CD1c-positive myeloid dendritic cell (primary cell): Measurements from ENCODE around the gene PHYHD1.
"Not testable (repeated sequence)": the region's sequence is repeated elsewhere in the genome, so short reads cannot be mapped to it uniquely, and the experiment has no call there.

Source experiments
- DNase-seq: peaks from one replicate; pipeline ENCODE4 v3.0.0-alpha.2; 2016; ENCODE audit errors: extremely low spot score

Gene PHYHD1

DNA sequence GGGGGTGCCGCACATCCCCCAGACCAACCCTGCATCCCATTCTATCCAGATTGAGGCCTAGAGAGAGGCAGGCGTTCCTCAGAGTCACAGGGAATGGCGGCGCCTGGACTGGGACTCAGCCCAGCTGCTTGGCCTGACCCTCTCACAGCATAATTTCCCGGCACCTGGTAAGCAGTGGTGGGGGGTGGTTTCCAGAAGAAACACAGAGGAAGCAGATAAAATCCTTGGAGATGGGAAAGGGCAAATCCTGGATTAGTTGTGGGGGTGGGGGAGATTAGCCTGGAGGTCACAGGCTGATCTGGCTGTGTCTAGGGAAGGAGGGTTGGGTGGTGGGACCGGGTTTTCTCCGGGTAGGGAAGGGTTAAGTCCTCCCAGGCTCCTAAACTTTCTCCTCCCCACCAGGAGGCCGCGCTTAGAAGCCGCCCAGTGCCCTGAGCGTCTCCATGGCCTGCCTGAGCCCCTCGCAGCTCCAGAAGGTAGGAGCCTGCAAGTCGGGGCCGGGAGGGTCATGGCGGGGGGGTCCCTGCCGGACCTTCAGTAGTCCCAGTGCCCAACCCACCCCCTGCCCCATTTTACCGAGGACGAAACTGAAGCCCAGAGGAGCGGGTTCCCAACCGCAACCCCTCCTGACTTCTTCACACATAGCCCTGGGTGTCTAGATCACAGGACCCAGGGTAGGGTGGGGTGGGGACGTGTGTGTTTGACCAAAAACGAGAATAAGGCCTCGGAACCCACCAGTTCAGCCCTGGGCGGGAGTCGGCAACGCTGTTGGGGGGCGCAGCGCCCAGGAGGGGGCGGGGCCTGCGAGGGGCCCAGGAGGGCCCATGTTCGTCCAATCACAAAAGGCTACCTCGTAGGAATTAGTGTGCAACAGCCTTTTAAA, 1.3 kb downstream of the PHYHD1 start:
- DNase-seq, result no peak

DNA sequence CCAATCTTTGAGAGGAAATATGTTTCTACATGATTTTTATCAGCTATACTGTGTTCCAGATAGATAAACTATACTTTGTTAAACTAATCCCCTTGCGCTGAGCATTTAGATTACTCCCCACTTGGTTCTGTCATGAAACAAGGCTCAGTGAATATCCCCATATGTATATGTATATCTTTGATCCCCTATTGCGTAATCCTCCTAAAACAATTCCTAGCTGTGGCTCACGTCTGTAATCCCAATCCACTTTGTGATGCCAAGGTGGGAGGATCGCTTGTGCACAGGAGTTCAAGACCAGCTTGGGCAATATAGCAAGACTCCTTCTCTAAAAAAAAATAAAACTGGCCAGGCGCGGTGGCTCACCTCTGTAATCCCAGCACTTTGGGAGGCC, 2.7 kb downstream of the PHYHD1 start:
- DNase-seq, result no peak

DNA sequence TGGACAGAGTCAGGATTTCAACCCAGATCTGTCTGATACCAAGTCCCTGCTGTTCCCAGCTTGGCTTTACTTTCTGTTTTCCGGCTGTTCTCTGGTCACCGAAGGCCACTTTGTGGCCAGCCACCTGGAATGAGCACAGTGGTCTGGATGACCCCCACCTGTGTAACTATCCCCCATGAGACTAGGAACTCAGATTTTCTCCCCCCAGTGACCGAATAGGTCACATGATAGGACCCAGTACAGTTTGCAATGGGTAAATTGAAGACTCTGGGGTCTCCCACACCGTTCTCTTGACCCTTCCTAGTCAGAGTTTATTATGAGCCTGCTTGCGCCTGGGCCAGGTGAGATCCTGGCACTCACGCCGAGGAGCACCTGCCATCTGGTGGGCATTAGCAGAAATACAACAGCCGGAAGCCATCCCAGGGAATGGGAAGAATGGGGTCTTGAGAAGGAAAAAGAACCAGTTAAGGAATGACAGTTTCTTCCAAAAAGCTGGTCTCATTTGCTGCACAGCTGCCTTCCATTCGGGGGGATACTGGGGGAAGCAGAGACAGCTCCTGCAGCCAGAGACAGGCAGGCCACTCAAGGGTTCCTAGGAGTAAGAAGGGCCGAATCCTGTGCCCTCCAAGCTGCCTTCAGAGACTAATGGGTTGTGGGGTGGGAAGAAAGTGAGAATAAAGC, 7.1 kb downstream of the PHYHD1 start:
- DNase-seq, result peak; percentile 47

DNA sequence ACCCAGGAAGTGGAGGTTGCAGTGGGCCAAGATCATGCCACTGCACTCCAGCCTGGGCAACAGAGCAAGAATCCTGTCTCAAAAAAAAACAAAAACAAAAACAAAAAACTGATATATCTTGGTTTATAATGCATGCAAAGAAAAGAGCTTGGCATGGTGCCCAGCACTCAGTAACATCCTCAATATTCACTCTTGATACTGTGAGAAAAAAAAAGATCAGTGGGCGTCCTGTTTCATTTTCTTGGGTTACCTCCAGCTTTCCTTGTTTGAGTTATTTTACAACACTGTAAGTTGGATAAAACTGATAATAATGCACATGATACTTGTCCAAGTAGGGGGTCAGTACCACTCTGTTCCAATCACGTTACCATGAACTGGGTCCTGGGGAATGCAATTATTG, 7.8 kb downstream of the PHYHD1 start:
- DNase-seq, result peak; percentile 22

DNA sequence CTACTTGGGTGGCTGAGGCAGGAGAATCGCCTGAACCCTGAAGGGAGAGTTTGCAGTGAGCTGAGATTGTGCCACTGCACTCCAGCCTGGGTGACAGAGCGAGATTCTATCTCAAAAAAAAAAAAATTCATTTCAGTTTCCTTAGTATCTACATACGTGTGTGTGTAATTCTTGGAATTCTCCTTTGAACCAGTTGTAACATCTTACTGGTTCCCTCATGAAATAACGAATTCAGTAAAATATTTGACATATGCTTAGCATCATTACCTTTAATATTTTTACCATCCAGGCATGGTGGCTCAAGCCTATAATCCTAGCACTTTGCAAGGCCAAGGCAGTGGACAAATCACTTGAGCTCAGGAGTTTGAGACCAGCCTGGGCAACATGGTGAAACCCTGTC, 8.8 kb downstream of the PHYHD1 start:
- no peak for DNase-seq

DNA sequence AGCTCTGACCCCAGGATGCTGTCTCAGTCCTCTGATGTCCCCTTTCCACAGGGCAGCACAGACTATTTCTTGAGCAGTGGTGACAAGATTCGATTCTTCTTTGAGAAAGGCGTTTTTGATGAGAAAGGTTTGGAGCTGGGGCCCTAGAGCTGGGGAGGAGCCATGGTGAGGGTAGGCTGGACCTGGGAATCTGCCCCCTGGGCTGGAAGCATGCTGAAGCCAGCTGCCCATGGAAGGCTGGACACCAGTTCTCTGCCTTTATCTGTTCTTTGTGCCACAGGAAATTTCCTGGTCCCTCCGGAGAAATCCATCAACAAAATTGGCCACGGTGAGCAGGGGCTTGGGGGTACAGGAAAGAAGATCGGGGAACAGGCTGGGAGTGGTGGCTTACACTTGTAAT, 12.9 kb downstream of the PHYHD1 start:
- DNase-seq, result no peak

DNA sequence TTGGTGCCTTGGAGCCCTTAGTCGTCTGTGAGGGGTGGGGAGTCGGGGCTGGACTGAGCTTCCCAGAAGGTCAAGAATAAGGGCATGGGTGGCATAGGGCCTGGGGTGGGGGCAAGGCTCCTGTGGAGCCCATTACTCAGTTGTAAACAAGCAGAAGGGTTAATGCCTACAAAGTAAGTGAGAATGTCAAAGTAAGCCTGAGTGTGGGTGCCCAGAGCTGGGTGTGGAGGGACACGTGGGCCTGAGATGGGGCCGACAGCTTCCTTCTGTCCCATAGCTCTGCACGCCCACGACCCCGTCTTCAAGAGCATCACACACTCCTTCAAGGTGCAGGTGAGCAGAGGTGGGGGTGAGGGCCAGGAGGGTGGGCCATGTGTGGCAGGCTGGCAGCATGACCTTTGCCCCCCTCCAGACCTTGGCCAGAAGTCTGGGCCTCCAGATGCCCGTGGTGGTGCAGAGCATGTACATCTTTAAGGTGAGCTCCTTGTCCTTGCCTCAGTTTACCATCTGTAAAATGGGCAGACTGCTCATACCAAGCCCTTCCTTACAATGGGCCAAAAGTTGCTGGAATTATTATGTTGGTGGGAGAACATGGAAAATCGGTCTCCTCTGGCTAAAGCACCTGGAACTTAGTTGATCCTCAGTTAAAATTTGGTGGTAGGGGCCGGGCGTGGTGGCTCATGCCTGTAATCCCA, 15.5 kb downstream of the PHYHD1 start:
- no peak for DNase-seq

DNA sequence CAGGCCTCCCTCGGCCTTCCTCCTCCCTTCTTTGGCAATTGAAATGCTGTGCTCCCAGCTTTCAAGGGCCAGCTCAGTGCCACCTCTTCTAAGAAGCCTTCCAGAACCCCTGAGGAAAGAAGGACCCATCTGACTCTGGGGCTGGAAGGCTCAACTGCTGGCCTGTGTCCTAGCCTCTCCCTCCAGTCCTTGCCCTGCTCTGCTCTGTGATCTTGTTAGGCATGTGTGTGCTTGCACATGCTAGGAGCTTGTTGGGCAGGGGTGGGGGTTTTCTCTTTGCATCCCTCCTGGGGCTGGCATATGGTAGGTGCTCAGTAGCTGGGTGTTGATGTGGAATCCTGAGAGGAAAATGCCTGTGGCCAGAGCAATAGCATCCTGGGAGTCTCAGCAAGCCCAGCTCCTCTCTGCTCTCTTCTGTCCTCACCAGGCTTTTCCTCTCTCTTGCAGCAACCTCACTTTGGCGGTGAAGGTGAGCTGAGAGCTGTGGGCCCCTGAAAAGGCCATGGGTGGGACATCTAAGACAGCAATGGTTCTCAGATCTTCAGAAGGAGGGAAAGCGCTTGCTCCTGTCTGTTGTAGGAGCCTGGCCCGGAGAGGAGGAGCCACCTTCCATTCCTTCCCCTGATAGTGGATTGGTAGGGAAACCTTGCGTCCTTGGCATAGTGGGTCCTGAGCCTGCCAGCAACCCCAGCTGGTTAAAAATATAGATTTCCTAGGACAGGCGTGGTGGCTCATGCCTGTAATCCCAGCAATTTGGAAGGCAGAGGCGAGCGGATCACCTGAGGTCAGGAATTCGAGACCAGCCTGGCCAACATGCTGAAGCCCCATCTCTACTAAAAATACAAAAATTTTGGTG, 16.8 kb downstream of the PHYHD1 start:
- DNase-seq, result no peak

DNA sequence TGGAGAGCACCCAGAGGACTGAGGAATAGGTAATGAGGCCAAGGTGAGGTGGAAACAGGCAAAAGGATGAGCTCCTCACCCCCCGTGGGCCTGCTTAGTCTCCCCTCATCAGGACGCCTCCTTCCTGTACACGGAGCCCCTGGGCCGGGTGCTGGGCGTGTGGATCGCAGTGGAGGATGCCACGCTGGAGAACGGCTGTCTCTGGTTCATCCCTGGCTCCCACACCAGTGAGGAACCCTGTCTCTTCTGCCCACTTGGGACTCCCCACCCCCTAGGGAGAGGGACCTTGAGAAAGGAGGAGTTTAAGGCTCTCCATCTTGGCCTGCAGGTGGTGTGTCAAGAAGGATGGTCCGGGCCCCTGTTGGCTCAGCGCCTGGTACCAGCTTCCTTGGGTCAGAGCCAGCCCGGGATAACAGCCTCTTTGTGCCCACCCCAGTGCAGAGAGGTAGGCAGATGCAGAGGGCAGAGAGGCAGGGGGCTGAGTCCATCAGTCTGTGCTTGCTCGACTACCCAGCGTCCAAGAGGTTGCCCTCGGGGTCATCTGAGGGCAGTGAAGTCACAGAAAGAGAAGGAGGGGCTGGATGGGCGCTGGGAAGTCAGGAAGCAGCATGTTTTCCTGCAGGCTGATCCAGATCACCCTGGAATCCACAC, 19.6 kb downstream of the PHYHD1 start:
- DNase-seq, result no peak

DNA sequence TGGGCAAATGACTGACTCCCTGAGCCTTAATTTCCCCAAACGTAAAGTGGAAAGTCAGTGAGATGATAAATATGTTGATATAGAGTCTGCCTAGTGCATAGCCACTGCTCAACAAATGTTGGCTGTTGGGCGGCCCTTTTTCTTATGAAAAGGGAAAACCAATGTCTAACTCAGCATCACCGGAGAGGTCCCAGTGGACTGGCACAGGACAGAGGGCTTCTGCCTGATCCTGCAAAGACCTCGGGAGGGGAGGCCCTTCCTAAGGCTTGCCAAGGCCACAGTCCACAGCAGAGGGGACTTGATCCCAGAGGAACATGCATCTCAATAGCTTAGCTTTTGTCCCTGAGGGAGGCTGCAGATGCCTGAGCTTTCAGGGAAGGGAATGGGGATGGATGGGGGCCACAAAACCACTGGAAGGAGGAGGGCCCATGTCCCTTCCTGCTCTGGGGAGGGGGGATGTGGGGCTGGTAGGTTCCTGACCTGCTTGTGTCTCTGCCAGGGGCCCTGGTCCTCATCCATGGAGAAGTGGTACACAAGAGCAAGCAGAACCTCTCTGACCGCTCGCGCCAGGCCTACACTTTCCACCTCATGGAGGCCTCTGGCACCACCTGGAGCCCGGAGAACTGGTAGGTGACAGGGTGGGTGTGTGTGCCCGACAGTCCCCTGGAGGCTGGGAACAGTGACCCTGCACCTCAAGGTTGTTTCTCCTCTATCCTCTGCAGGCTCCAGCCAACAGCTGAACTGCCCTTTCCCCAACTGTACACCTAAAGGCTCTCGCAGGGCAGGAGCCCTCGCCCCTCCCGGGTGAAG, 20.4 kb downstream of the PHYHD1 start:
- DNase-seq, result no peak

DNA sequence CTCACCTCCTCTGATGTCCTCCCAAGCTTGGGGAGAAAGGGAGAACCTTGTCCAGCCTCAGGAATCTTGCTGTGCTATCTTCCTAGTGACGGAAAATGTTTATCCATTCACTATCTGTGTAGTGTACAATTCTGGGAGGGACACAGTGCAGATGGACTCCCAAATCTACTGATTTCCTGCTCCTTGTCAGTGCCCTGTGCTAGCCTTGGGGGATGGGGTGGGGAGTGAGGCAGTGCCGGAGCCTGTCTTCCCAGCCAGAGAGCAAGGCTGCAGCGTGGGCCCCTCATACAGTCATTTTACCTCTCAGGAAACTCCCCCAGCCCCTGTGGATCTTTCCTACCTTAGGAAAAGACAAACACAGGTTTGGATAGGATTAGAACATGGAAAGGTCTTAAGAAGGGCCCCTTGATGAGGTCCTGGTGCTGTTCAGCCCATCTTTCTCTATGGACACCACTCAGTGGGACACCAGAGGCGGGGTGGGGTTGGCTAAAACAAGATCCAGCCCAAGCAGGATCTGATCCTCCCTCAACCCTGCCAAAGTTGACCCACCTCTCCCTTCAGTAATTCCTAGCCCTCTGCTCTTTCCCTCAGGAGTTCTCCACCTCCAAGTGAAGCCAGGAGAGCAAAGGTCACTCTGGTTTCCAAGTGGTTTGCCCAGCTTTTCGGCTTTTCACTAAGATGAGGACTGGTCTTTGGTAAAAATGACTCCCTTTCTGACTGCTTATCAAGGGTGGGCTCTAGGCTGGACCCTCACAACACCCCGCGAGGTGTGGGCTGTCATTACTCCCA, 23.2 kb downstream of the PHYHD1 start:
- DNase-seq, result no peak

DNA sequence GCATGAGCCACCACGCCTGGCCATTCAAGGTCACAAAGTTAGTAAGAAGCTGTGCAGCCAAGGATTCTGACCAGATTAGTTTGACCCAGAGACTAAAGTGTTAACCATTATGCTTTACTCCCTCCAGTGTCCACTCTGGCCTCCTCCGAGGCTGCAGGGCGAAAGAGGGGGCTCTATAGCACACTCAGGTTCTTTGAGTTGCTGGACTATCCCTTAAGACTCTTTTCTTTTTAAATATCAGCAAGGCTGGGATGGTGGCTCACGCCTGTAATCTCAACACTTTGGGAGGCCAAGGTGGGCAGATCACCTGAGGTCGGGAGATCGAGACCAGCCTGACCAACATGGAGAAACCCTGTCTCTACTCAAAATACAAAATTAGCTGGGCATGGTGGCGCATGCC, 24.2 kb downstream of the PHYHD1 start:
- not testable (repeated sequence) for DNase-seq

DNA sequence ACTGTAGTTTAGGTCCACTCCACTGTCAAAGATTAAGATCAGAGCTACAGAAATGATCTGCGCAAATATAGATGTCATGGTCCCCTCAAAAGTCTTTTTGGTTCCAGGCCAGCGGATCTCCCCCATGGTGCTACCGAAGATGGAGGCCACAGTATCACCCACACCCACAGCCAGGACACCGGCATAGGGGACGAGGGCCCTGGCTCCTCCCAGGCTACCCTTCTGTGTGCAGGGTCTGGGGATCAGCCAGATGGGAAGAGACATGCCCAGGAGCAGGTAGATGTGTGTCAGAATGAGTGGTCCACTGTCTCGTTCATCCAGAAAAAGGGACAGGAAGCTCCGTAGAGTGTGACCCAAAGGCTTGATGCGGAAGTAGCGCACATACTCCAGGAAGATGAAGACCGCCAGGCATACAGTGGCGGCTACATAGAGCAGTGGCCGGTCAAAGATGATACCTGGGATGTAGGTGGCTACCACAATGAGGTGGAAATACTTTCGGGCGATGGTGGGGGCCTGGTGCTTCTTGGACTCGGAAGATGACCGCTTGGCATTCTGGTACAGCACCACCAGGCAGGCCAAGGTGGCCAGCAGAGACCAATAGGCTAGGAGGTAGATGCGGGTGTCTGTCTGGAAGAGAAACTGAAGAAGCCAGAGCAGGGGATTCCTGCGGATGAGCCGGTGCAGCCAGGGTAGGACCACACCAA, 25.2 kb downstream of the PHYHD1 start:
- DNase-seq, result no peak

DNA sequence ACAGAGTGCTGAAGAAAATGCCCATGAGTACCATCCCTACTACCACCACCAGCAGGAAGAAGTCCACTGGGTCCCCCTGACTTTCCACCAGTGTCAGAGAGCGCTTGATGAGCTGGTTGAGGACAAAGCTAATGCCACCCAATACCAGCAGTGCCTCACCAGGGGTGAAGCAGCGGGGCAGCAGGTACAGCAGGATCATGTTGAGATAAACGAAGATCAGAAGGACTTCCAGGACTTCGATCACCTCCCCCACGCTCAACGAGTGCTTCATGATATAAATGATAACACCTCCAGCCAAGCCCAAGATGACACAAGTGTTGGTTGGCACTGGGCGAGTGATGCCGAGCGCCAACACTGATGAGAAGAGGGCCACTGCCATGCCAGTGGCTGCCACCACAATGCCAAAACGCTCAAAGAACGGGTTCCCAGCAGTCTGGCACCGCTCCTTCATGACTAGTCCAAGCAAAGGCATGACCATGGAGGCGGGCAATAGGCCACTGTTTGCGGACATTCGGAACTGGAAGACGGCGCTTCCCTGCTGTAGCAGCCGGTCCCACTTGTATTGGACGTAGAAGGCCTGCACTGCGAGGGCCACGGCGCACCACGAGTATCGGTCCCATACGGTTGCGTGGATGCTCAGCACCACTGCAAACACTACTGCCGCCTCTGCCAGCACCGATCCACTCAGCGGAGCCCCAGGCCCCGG, 25.9 kb downstream of the PHYHD1 start:
- peak; percentile 3 for DNase-seq

DNA sequence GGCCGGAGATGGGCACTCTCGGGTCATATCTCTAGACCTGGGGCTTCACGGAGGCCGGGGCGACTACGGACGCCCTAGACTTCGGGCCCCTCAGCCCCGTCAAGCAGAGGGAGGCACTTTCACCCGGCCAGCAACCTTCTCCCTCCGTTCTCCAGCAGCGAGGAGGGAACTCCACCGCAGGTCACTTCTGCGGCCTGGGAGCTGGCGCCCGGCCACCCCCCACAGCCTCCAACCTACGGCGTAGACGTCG, 26.4 kb downstream of the PHYHD1 start:
- DNase-seq, result no peak

DNA sequence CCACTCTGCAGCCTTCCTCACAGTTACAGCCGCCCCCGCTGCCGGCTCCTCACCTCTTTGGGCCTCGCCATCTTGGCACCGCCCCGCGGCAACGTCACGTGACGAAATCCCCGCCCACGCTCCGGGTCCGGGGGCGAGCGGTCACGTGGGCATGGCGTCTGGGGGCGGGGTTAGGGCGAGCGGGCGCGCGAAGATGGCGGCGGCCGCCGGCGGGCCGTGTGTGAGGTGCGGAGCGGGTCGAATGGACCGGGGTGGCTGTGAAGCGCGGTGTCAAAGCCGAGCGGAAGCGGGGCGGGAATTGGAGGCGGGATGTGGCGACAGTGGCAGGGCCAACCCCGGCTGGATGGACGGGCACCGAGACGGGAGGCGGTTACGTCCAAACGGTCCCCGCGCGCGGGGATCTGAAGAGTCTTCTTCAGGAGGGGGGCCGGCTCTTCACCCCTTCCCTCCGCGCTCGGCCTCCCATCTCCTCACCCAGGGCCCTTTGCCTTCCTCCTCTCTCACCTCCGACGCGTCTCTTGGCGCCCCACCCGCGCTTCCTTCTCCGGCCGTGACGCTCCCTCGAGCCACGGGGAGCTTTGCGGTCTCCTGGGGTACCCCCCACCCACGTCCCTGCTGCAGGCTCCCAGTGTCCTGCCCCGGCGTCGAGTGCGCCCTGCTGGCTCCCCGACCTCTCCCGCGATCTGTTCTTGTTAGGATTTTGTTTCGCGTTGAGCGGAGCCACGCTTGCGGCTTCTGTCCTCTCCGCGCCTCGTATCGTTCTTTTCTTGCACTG, 26.9 kb downstream of the PHYHD1 start, which contains the start of the genes DOLK and NUP188:
Gene DOLK, minus strand, starts transcription at position 77 of the 775 bp plus-strand sequence. CDS start 300 bp downstream, outside the sequence.
Gene NUP188, plus strand, starts transcription at position 173 of the 775 bp plus-strand sequence. Its CDS starts 21 bp downstream, at position 194.
- DNase-seq, result peak; percentile 100

DNA sequence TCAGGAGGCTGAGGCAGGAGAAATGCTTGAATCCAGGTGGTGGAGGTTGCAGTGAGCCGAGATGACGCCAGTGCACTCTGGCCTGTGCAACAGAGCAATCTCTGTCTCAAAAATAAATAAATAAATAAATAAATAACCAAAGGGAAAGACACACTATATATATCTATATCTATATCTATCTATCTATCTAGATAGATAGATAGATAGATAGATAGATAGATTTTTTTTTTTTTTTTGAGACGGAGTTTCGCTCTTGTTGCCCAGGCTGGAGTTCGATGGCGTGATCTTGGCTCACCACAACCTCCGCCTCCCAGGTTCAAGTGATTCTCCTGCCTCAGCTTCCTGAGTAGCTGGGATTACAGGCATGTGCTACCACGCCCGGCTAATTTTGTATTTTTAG, 40.6 kb downstream of the PHYHD1 start:
- not testable (repeated sequence) for DNase-seq
